H1 (cell line): Measurements from ENCODE around the gene MTFP1. TPM values are rescaled to one million over a fixed set of nuclear protein-coding genes. Genes with fewer than 3 reads are reported as not detected.

Experiments used
- CREB1 ChIP-seq: IDR thresholded peaks from 2 replicates; pipeline ENCODE4 v1.6.1; 2012; ENCODE audit warnings: inconsistent platforms
- EZH2 ChIP-seq: fragments of 200-600 bp; sonication (generic); IDR thresholded peaks from 2 replicates; pipeline ENCODE4 v1.7.1; 2012; ENCODE audit warnings: low read depth, mild to moderate bottlenecking, moderate library complexity, low read length, inconsistent platforms; ENCODE audit not compliant: severe bottlenecking
- POLR2AphosphoS5 ChIP-seq: IDR thresholded peaks from 2 replicates; pipeline ENCODE4 v1.6.1; 2011; ENCODE audit warnings: low read depth, low read length
- SAP30 ChIP-seq: fragments of 300-600 bp; sonication (generic); IDR thresholded peaks from 2 replicates; pipeline ENCODE4 v1.7.1; 2012; ENCODE audit warnings: low read length, moderate library complexity, mild to moderate bottlenecking, inconsistent platforms; ENCODE audit not compliant: insufficient read depth, insufficient replicate concordance
- SIN3A ChIP-seq, 2 experiments: IDR thresholded peaks in 1 of 2; conservative IDR thresholded peaks in 1 of 2; 2 replicates each; pipeline ENCODE4 v1.6.1; 2011 to 2012; ENCODE audit warnings: low read length in 2 of 2, improper control_type of control experiment in 1 of 2, low read depth in 1 of 2, mild to moderate bottlenecking in 1 of 2
- TBP ChIP-seq: IDR thresholded peaks from 2 replicates; pipeline ENCODE4 v1.6.1; 2011; ENCODE audit warnings: low read depth, low read length, improper control_type of control experiment
- polyA plus RNA-seq, 7 experiments: library from polyadenylated mRNA; depleted of rRNA in 3 of 7; stranded (reverse) in 5 of 7; unstranded in 2 of 7; fragments of >200 nt in 5 of 7; fragments of 200-250 nt in 2 of 7; gene quantifications; 1 replicate in 5 of 7; 2 replicates in 1 of 7; 4 replicates in 1 of 7; pipeline versions ENCODE4 v1.2.1 to v1.2.3, GENCODE V29; 2011 to 2013; ENCODE audit warnings: missing spikeins in 2 of 7, mixed read lengths in 2 of 7
- total RNA-seq: library from RNA; stranded (reverse); fragmentation: NEBNext Ultra II Directional; extraction: Animal tissue kit (Norgen Biotek cat#: 25700); gene quantifications from 2 replicates; pipeline ENCODE4 v1.2.1, GENCODE V29; 2021
- TF ChIP-seq, protein P1 (sequence below): IDR thresholded peaks from 2 replicates; pipeline ENCODE4 v1.6.1; 2012; ENCODE audit warnings: low read length, inconsistent platforms

Gene MTFP1
- total and polyA plus RNA-seq, 2 of the 8 experiments (the other 6 are each of a cell fraction or from before 2014, with no cell fraction given): 59.8 to 98.8 TPM

DNA sequence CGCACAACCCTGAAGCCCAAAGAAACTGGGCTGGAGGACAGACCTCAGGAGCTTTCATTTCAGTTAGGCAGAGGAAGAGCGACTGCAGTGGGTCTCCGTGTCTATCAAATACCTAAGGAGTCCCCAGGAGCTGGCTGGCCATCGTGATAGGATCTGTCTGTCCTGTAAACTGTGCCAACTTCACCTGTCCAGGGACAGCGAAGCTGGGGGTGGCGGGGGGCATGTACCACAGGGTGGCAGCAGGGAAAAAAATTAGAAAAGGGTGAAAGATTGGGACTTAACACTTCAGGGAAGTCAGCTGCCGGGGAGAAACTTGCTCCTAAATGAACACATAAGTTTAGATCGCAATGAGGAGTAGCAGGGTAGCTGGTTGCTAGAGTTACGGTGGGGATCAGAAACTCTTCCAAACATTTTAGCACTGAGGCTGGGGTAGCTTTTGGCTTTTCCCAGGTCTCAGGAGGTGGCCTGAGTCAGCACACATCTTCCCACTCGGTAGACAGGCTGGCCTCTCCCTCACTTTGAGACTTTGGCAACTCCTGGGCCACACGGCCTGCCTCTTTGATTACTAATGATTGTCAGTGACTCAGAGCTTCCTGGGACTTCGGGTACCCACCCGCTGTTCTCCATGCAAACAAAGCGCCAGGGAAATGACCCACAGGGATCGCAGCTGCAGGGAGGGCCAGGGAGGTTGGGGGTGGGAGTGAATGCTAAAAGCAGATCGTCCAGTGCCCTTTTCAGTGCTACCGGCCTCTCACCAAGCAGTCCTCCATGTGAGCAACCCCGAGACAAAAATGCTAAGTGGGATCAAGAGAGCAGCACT, 2.9 kb upstream of the MTFP1 start (continued):
- TF ChIP-seq, protein P1, sequence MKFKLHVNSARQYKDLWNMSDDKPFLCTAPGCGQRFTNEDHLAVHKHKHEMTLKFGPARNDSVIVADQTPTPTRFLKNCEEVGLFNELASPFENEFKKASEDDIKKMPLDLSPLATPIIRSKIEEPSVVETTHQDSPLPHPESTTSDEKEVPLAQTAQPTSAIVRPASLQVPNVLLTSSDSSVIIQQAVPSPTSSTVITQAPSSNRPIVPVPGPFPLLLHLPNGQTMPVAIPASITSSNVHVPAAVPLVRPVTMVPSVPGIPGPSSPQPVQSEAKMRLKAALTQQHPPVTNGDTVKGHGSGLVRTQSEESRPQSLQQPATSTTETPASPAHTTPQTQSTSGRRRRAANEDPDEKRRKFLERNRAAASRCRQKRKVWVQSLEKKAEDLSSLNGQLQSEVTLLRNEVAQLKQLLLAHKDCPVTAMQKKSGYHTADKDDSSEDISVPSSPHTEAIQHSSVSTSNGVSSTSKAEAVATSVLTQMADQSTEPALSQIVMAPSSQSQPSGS: no peak
- TF ChIP-seq POLR2AphosphoS5: no peak
- TF ChIP-seq SIN3A (conservative IDR thresholded peaks at IDR 0.05 in 1 of 2, IDR thresholded peaks at IDR 0.05 in 1 of 2; ENCODE audit: low read depth in 1 of 2, low read length in 2 of 2): peak; percentile 69 to 70; a peak in 2 of 4 replicates
- TF ChIP-seq TBP: peak; percentile 29; the same call in 1 of the 2 replicates
- TF ChIP-seq EZH2: no peak
- no peak for TF ChIP-seq CREB1
- TF ChIP-seq SAP30: peak; percentile 66
